K562 (cell line): ENCODE data around the gene ZNF740. TPM values are rescaled to one million over a fixed set of nuclear protein-coding genes. Genes with fewer than 3 reads are reported as not detected.

Source experiments
- ATAC-seq: fragments of 200-7000 bp; cut with Tn5 transposase; 3 replicates; pipeline ENCODE4 v1.9.1; 2020; ENCODE audit warnings: moderate library complexity
- BruUV-seq: library from RNA; stranded (reverse); fragments of 400-500 nt; replicated peaks from 2 replicates; lab custom pipeline; 2021; lab: Mats Ljungman, UMichigan
- CTCF ChIA-PET: fragments of 300-600 bp; formaldehyde crosslinking; extraction: SDS; loops from one replicate; lab custom pipeline; 2021; ENCODE audit warnings: low intra/inter-chr PET ratio; lab: Yijun Ruan, JAX
- POLR2A ChIA-PET: fragments of 300-600, 350-650 bp; sonication (Branson Sonifier 250); formaldehyde crosslinking; extraction: SDS; loops from one replicate; lab custom pipeline; 2021; ENCODE audit warnings: antibody characterized with exemption, inconsistent platforms; lab: Yijun Ruan, JAX
- DNase-seq, 4 experiments: peaks; one replicate each; pipeline versions ENCODE4 v3.0.0 to v3.0.0-alpha.2; 2011 to 2018; ENCODE audit warnings: low spot score in 3 of 4, mixed read lengths in 3 of 4; ENCODE audit errors: extremely low read depth in 1 of 4
- FAIRE-seq: peaks from 2 replicates; lab custom pipeline; 2011; peaks lifted over from hg19 to GRCh38; lab: Jason Lieb, UNC
- H2AFZ ChIP-seq: 2 replicates; pipeline ENCODE4 v1.6.0; 2011; ENCODE audit warnings: low read depth, low read length, control low read depth, inconsistent platforms
- H3K27ac ChIP-seq: fragments of 200-600 bp; 3 replicates; pipeline ENCODE4 v1.8.0; 2011; ENCODE audit warnings: low read depth, mild to moderate bottlenecking, control low read depth, inconsistent platforms, low read length, moderate library complexity, mixed read lengths; ENCODE audit errors: extremely low read depth
- H3K27me3 ChIP-seq, 2 experiments: fragments of 300-600 bp in 1 of 2; 2 replicates in 1 of 2; 3 replicates in 1 of 2; pipeline versions ENCODE4 v1.6.0 to v1.8.0; 2011; ENCODE audit warnings: inconsistent platforms in 2 of 2, low read length in 2 of 2, mild to moderate bottlenecking in 1 of 2, mixed read lengths in 1 of 2, moderate library complexity in 1 of 2; ENCODE audit not compliant: control insufficient read depth in 2 of 2, insufficient read depth in 2 of 2
- H3K36me3 ChIP-seq: fragments of 300-600 bp; 3 replicates; pipeline ENCODE4 v1.8.0; 2011; ENCODE audit warnings: mild to moderate bottlenecking, low read length, inconsistent platforms; ENCODE audit not compliant: control insufficient read depth, insufficient read depth
- H3K4me1 ChIP-seq, 2 experiments: fragments of 200-600 bp in 1 of 2; replicated peaks in 1 of 2; 2 replicates in 1 of 2; 3 replicates in 1 of 2; pipeline versions ENCODE4 v1.5.1 to v1.8.0; 2011; ENCODE audit warnings: inconsistent platforms in 2 of 2, low read length in 2 of 2, mild to moderate bottlenecking in 1 of 2, mixed read lengths in 1 of 2, moderate library complexity in 1 of 2; ENCODE audit not compliant: control insufficient read depth in 2 of 2, insufficient read depth in 2 of 2
- H3K4me2 ChIP-seq: 2 replicates; pipeline ENCODE4 v1.6.1; 2011; ENCODE audit warnings: low read length, control low read depth, inconsistent platforms, mixed read lengths; ENCODE audit not compliant: insufficient read depth
- H3K4me3 ChIP-seq: fragments of 200-600 bp; sonication (generic), shearing (Covaris generic); 2 replicates; pipeline ENCODE4 v1.5.1; 2016; ENCODE audit warnings: control low read depth, inconsistent platforms
- H3K79me2 ChIP-seq: fragments of 200-600 bp; 3 replicates; pipeline ENCODE4 v1.8.0; 2011; ENCODE audit warnings: low read length, inconsistent platforms; ENCODE audit not compliant: control insufficient read depth, insufficient read depth
- H3K9ac ChIP-seq, 2 experiments: 2 replicates each; pipeline versions ENCODE4 v1.6.0 to v1.6.1; 2011; ENCODE audit warnings: low read depth in 2 of 2, low read length in 2 of 2, control low read depth in 1 of 2, inconsistent platforms in 1 of 2, mild to moderate bottlenecking in 1 of 2, mixed read lengths in 1 of 2; ENCODE audit not compliant: insufficient read depth in 1 of 2
- H3K9me1 ChIP-seq: one replicate; pipeline ENCODE4 v1.6.0; 2011; ENCODE audit warnings: inconsistent platforms, mild to moderate bottlenecking, low read length, moderate library complexity; ENCODE audit not compliant: control insufficient read depth, insufficient read depth
- H3K9me3 ChIP-seq: replicated peaks from 2 replicates; pipeline ENCODE4 v1.5.1; 2011; ENCODE audit warnings: low read depth, low read length, inconsistent platforms; ENCODE audit not compliant: control insufficient read depth, insufficient read depth
- H4K20me1 ChIP-seq: replicated peaks from 2 replicates; pipeline ENCODE4 v1.6.1; 2011; ENCODE audit warnings: low read length, inconsistent platforms, mixed read lengths; ENCODE audit not compliant: control insufficient read depth, insufficient read depth
- DNMT1 ChIP-seq: fragments of 450-650 bp; IDR thresholded peaks from 2 replicates; pipeline ENCODE4 v1.6.1; 2016; ENCODE audit warnings: antibody characterized with exemption, mild to moderate bottlenecking
- ETS2 ChIP-seq: IDR thresholded peaks from 2 replicates; pipeline ENCODE4 v1.6.1; 2016; ENCODE audit warnings: borderline replicate concordance, missing genetic modification characterization, mild to moderate bottlenecking, moderate library complexity, missing compliant biosample characterization; ENCODE audit not compliant: poor library complexity, severe bottlenecking
- FOS ChIP-seq: IDR thresholded peaks from 3 replicates; pipeline ENCODE4 v1.6.1; 2011; ENCODE audit not compliant: insufficient read length; ENCODE audit errors: extremely low read depth
- HCFC1 ChIP-seq: IDR thresholded peaks from 2 replicates; pipeline ENCODE4 v1.6.1; 2012; ENCODE audit warnings: low read depth, low read length, improper control_type of control experiment
- HMG20A ChIP-seq: fragments of 450-650 bp; formaldehyde crosslinking; conservative IDR thresholded peaks from 2 replicates; pipeline ENCODE4 v1.4.0; 2020; ENCODE audit warnings: mild to moderate bottlenecking, mixed read lengths
- MAZ ChIP-seq, 2 experiments: fragments of 450-650 bp in 1 of 2; sonication (generic) in 1 of 2; formaldehyde crosslinking; IDR thresholded peaks in 1 of 2; conservative IDR thresholded peaks in 1 of 2; 2 replicates each; pipeline versions ENCODE4 v1.4.0 to v1.5.0; 2020; ENCODE audit warnings: mild to moderate bottlenecking in 1 of 2, missing genetic modification reagents in 1 of 2
- MTA1 ChIP-seq: fragments of 450-650 bp; IDR thresholded peaks from 2 replicates; pipeline ENCODE4 v1.6.1; 2017; ENCODE audit warnings: borderline replicate concordance
- POLR2A ChIP-seq: fragments of 450-650 bp; conservative IDR thresholded peaks from 2 replicates; pipeline ENCODE4 v1.6.1; 2016
- POLR2G ChIP-seq: fragments of 200-400 bp; formaldehyde crosslinking; IDR thresholded peaks from 2 replicates; pipeline ENCODE4 v1.6.1; 2017; ENCODE audit warnings: low read depth, mild to moderate bottlenecking, antibody characterized with exemption, low read length, moderate library complexity
- POLR3A ChIP-seq: IDR thresholded peaks from 2 replicates; pipeline ENCODE4 v1.6.1; 2011; ENCODE audit warnings: borderline replicate concordance, mild to moderate bottlenecking, moderate library complexity; ENCODE audit not compliant: insufficient read length, insufficient read depth; ENCODE audit errors: extremely low read depth
- SUPT5H ChIP-seq: fragments of 450-650 bp; IDR thresholded peaks from 2 replicates; pipeline ENCODE4 v1.6.1; 2016
- THRAP3 ChIP-seq: fragments of 450-650 bp; IDR thresholded peaks from 2 replicates; pipeline ENCODE4 v1.6.1; 2016; ENCODE audit warnings: mild to moderate bottlenecking, inconsistent platforms, borderline replicate concordance
- XRCC3 ChIP-seq: fragments of 450-650 bp; IDR thresholded peaks from 2 replicates; pipeline ENCODE4 v1.6.1; 2017; ENCODE audit warnings: mild to moderate bottlenecking, moderate library complexity
- ZFP30 ChIP-seq: fragments of 250-450 bp; sonication (Bioruptor Pico); IDR thresholded peaks from 2 replicates; pipeline ENCODE4 v1.8.0; 2022; ENCODE audit warnings: moderate library complexity, mild to moderate bottlenecking, inconsistent platforms, borderline replicate concordance
- ZNF253 ChIP-seq: fragments of 250-450 bp; sonication (Bioruptor Pico); conservative IDR thresholded peaks from 2 replicates; pipeline ENCODE4 v1.6.1; 2021; ENCODE audit warnings: mild to moderate bottlenecking
- WGBS: fragments of 100-300 bp; shearing (Covaris generic); methylation state at CpG from one replicate; pipeline ENCODE4 v1.1.6; 2016; ENCODE audit warnings: low coverage, mixed read lengths; ENCODE audit not compliant: insufficient coverage; ENCODE audit errors: missing lambda C conversion rate; 5-methylcytosine and 5-hydroxymethylcytosine counted together
- in situ Hi-C: fragments of 300-500 bp; cut with MboI; formaldehyde crosslinking; loops from 4 replicates; pipeline ENCODE4 v1.15.0; 2018; ENCODE audit warnings: inconsistent platforms, mixed read lengths
- intact Hi-C: fragments of 100-400 bp; cut with micrococcal nuclease; formaldehyde crosslinking; loops from 2 replicates; pipeline ENCODE4 v1.14.2; 2022
- polyA plus RNA-seq, 8 experiments: library from polyadenylated mRNA; depleted of rRNA in 4 of 8; stranded (reverse) in 5 of 8; unstranded in 3 of 8; fragments of >200 nt; fragmentation: Nextera tagmentation in 2 of 8; fragmentation: Illumina TruSeq in 1 of 8; extraction: Ambion mirVana in 2 of 8; extraction: Trizol in 1 of 8; gene quantifications; 2 replicates each; pipeline versions ENCODE4 v1.2.1 to v1.2.3, GENCODE V29; 2011 to 2014; ENCODE audit warnings: inconsistent platforms in 1 of 8, missing spikeins in 1 of 8
- total RNA-seq, 7 experiments: library from RNA; depleted of rRNA in 6 of 7; stranded (reverse); fragments of >200 nt in 6 of 7; fragmentation: Illumina TruSeq in 2 of 7; extraction: Trizol in 2 of 7; gene quantifications; 2 replicates each; pipeline versions ENCODE4 v1.2.1 to v1.2.3, GENCODE V29; 2011 to 2021; ENCODE audit warnings: low replicate concordance in 1 of 7
- TF ChIP-seq, protein P1 (sequence below), 3 experiments: fragments of 200-800 bp in 1 of 3; sonication (Bioruptor generic) in 1 of 3; sonication (generic) in 1 of 3; formaldehyde crosslinking in 1 of 3; IDR thresholded peaks; 2 replicates each; pipeline versions ENCODE4 v1.6.1 to v1.8.0; 2016 to 2022; ENCODE audit warnings: mild to moderate bottlenecking in 2 of 3, missing compliant biosample characterization in 2 of 3, missing genetic modification characterization in 2 of 3, missing genetic modification reagents in 1 of 3
- TF ChIP-seq, protein P2 (sequence below): fragments of 250-450 bp; sonication (Bioruptor Pico); IDR thresholded peaks from 2 replicates; pipeline ENCODE4 v1.8.0; 2021; ENCODE audit warnings: borderline replicate concordance, mild to moderate bottlenecking, moderate library complexity; ENCODE audit not compliant: poor library complexity, severe bottlenecking

ZNF740 gene
- total and polyA plus RNA-seq, 9 of the 15 experiments (the other 6 are each of a cell fraction or from before 2014, with no cell fraction given), result 0.57 to 46.4 (median 18.6) TPM

DNA sequence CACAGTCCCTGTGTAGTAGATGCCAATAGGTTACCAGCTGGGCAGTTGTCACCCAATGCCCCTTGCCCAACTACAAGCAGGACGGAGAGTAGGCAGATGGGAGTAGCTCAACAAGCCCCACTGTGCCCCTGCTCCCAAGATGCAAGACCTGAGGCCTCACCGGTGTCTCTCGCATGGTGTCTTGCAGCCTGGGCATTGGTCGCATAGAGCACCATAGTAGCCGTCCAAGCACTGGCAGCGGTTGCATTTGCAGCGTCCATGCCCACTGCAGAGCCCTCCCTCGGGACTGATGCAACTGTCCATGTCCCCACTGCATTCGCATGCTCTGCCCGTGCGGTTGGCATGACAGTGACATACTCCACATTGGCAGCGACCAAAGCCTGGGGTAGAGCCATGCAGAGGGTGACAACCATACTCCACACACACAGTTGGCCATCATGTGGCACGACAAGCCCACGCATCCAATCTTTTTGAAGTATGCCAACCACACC is 12.1 kb downstream of the ZNF740 start:
- Histone ChIP-seq H3K9me1 (no peaks in the 10 kb centered on the region), H3K9ac (no peak overlapping the region), H3K4me1 (peaks cover 3 to 14% of the 10 kb centered on the region in 2 experiments; a peak in 3 of 5 replicates), H3K4me2 (no peak overlapping the region), H3K27me3 (no peaks in the 10 kb centered on the region), H3K9me3 (no peaks in the 10 kb centered on the region), H4K20me1 (peaks cover 4% of the 10 kb centered on the region; the same call in 1 of the 2 replicates), H3K27ac (no peak overlapping the region), H3K36me3 (peaks cover 19% of the 10 kb centered on the region; the same call in 2 of the 3 replicates), H2AFZ (no peak overlapping the region), H3K79me2 (no peaks in the 10 kb centered on the region), H3K4me3 (no peak overlapping the region)
- DNase-seq (no peak), FAIRE-seq (no peak), ATAC-seq (no peak)
- POLR2A ChIA-PET, result interaction anchor here (0.6 to 1.2 kb wide), 4 partner anchors 8 to 55 kb away, joined by 3 to 4 read pairs (median 4); partner anchors contain the start of genes CSAD and ZNF740
- TF ChIP-seq FOS (no peak), THRAP3 (no peak), ZFP30 (CRISPR knock-in tag) (no peak), DNMT1 (no peak), HMG20A (no peak), POLR2G (peak; percentile 62), XRCC3 (no peak), POLR2A (0 out of 2 replicates have a peak, but pooled peaks have one; percentile 28), MTA1 (no peak), ETS2 (tag) (no peak), MAZ (CRISPR knock-in tag; conservative IDR thresholded peaks at IDR 0.05 in 1 of 2, IDR thresholded peaks at IDR 0.05 in 1 of 2) (no peak), POLR3A (no peak), SUPT5H (peak; percentile 17; the same call in 1 of the 2 replicates), ZNF253 (no peak), HCFC1 (no peak)
- TF ChIP-seq, protein P1, sequence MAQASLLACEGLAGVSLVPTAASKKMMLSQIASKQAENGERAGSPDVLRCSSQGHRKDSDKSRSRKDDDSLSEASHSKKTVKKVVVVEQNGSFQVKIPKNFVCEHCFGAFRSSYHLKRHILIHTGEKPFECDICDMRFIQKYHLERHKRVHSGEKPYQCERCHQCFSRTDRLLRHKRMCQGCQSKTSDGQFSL (CRISPR knock-in tag; IDR thresholded peaks at IDR 0.05), result no peak
- TF ChIP-seq, protein P1 (tag; IDR thresholded peaks at IDR 0.05), result no peak
- TF ChIP-seq, protein P2, sequence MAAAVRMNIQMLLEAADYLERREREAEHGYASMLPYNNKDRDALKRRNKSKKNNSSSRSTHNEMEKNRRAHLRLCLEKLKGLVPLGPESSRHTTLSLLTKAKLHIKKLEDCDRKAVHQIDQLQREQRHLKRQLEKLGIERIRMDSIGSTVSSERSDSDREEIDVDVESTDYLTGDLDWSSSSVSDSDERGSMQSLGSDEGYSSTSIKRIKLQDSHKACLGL, result no peak
- BruUV-seq, result no TSS peak
- CTCF ChIA-PET, result no interaction called here
- in situ Hi-C loops (no loop called here), intact Hi-C loops (no loop called here)
- 90% methylated on average over 14 of the region's 14 CpGs for WGBS
